Measurements from ENCODE around the gene AKT1S1.
"Not testable (repeated sequence)": the region's sequence is repeated elsewhere in the genome, so short reads cannot be mapped to it uniquely, and the experiment has no call there.

The AKT1S1 gene

GRCh38 chr19:49827034-49827433 is 50.1 kb downstream of the AKT1S1 start:
- H3K4me3 ChIP-seq (replicated peaks in 1 of 2; ENCODE audit: low read depth in 2 of 2, low read length in 2 of 2) = no peak overlapping the region
- TF ChIP-seq CTCF (IDR thresholded peaks at IDR 0.05; ENCODE audit: low read depth, low read length) = no peak
- no peak for DNase-seq (ENCODE audit: low read depth in 2 of 2)

- no peak overlapping the region for H3K4me3 ChIP-seq (replicated peaks in 1 of 2; ENCODE audit: low read depth in 2 of 2, low read length in 2 of 2)
- DNase-seq (ENCODE audit: low read depth in 2 of 2) = no peak
Observed at GRCh38 chr19:49824662-49825061, 52.5 kb downstream of the AKT1S1 start.

GRCh38 chr19:49823472-49823871 is 53.7 kb downstream of the AKT1S1 start:
- DNase-seq (ENCODE audit: low read depth in 2 of 2) = no peak
- TF ChIP-seq CTCF (IDR thresholded peaks at IDR 0.05; ENCODE audit: low read depth, low read length) = no peak
- no peak overlapping the region for H3K4me3 ChIP-seq (replicated peaks in 1 of 2; ENCODE audit: low read depth in 2 of 2, low read length in 2 of 2)

More at GRCh38 chr19:49824662-49825061, 52.5 kb downstream of the AKT1S1 start:
- no peak for TF ChIP-seq CTCF (IDR thresholded peaks at IDR 0.05; ENCODE audit: low read depth, low read length)

- no peak overlapping the region for H3K4me3 ChIP-seq (replicated peaks in 1 of 2; ENCODE audit: low read depth in 2 of 2, low read length in 2 of 2)
- DNase-seq (ENCODE audit: low read depth in 2 of 2) = peak in 1 of 2 donors; percentile 82
- TF ChIP-seq CTCF (IDR thresholded peaks at IDR 0.05; ENCODE audit: low read depth, low read length) = no peak
Observed at GRCh38 chr19:49820125-49820524, 57.0 kb downstream of the AKT1S1 start.

- DNase-seq (ENCODE audit: low read depth in 2 of 2) = not testable (repeated sequence)
- peak overlapping the region; percentile 76 to 95 for H3K4me3 ChIP-seq (replicated peaks in 1 of 2; ENCODE audit: low read depth in 2 of 2, low read length in 2 of 2)
Observed at GRCh38 chr19:49819452-49820115, 57.6 kb downstream of the AKT1S1 start.
